Ovary (tissue), 9 donors: ENCODE data around the gene DYNC1H1. TPM values are rescaled to one million over a fixed set of nuclear protein-coding genes. Genes with fewer than 3 reads are reported as not detected.

Source experiments
- DNase-seq, 5 donors: peaks; one replicate each; pipeline ENCODE4 v3.0.0-alpha.2; 2019 to 2020
- H3K27ac ChIP-seq, 2 donors: fragments of 200-600 bp; one replicate each; pipeline versions ENCODE4 v1.5.1 to v1.8.0; 2019 to 2022
- H3K27me3 ChIP-seq: fragments of 200-600 bp; one replicate; pipeline ENCODE4 v1.8.0; 2022
- H3K36me3 ChIP-seq: fragments of 200-600 bp; sonication (generic); one replicate; pipeline ENCODE4 v1.5.1; 2019
- H3K4me1 ChIP-seq: one replicate; pipeline ENCODE4 v1.8.1; 2013; ENCODE audit warnings: mild to moderate bottlenecking, moderate library complexity; ENCODE audit not compliant: insufficient read depth
- H3K4me3 ChIP-seq: fragments of 200-600 bp; sonication (generic); one replicate; pipeline ENCODE4 v1.5.1; 2017
- H3K9me3 ChIP-seq, 2 donors: fragments of 200-600 bp in 1 of 2; sonication (generic) in 1 of 2; one replicate each; pipeline versions ENCODE4 v1.5.1 to v1.8.1; 2013 to 2019; ENCODE audit warnings: mild to moderate bottlenecking in 1 of 2, moderate library complexity in 1 of 2
- EP300 ChIP-seq: sonication (generic); formaldehyde crosslinking; IDR thresholded peaks from one replicate; pipeline ENCODE4 v1.6.1; 2017; ENCODE audit warnings: antibody characterized with exemption
- POLR2A ChIP-seq: fragments of 450-650 bp; IDR thresholded peaks from one replicate; pipeline ENCODE4 v1.6.1; 2017; ENCODE audit warnings: antibody characterized with exemption, mild to moderate bottlenecking, moderate library complexity
- WGBS, 3 donors: extraction: QIAGEN DNeasy Blood & Tissue Kit in 1 of 3; methylation state at CpG; one replicate each; pipeline versions ENCODE4 v1.1.5 to v1.1.7; 2013 to 2017; 5-methylcytosine and 5-hydroxymethylcytosine counted together
- intact Hi-C, 4 donors: fragments of 100-400 bp; cut with DNase I; formaldehyde crosslinking; loops; one replicate each; pipeline versions ENCODE4 v1.11.0 to v1.15.1; 2022 to 2023
- polyA plus RNA-seq, 2 donors: library from polyadenylated mRNA; stranded (reverse); fragments of 200-250 nt in 1 of 2; fragments of 350-450 nt in 1 of 2; fragmentation: Illumina TruSeq in 1 of 2; extraction: RNeasy Lipid Tissue Mini Kit (QIAGEN cat#74804) in 1 of 2; gene quantifications; one replicate each; pipeline ENCODE4 v1.2.3, GENCODE V29; 2013 to 2014
- total RNA-seq, 7 donors: library from RNA; depleted of rRNA in 2 of 7; stranded (reverse); fragments of >200 nt in 2 of 7; fragmentation: NEBNext Ultra II Directional in 3 of 7; extraction: Animal tissue kit (Norgen Biotek cat#: 25700) in 3 of 7; gene quantifications; one replicate each; pipeline versions ENCODE4 v1.1.0 to v1.2.4, GENCODE V29; 2016 to 2023
- TF ChIP-seq, protein P1 (sequence below), 3 donors: fragments of 450-650 bp in 2 of 3; fragments of 200-600 bp in 1 of 3; IDR thresholded peaks; one replicate each; pipeline versions ENCODE4 v1.5.1 to v1.8.0; 2016 to 2022; ENCODE audit warnings: antibody characterized with exemption in 3 of 3, mild to moderate bottlenecking in 1 of 3
- donor health status: DM: no; HTN: no; CAD: no; lungs with moderate emphysema.
- donor health status: DM: no; HTN: no; CAD: no.
- donor health status: Bipolar disorder and iron deficiency.
- donor health status: DM: yes; HTN: yes; CAD: no.
- donor health status: DM: no; HTN: no; CAD: no.
- donor health status: DM: yes; HTN: yes; CAD: no.

DYNC1H1 gene
- total and polyA plus RNA-seq, 9 donors = 130 to 373 (median 246) TPM

DNA sequence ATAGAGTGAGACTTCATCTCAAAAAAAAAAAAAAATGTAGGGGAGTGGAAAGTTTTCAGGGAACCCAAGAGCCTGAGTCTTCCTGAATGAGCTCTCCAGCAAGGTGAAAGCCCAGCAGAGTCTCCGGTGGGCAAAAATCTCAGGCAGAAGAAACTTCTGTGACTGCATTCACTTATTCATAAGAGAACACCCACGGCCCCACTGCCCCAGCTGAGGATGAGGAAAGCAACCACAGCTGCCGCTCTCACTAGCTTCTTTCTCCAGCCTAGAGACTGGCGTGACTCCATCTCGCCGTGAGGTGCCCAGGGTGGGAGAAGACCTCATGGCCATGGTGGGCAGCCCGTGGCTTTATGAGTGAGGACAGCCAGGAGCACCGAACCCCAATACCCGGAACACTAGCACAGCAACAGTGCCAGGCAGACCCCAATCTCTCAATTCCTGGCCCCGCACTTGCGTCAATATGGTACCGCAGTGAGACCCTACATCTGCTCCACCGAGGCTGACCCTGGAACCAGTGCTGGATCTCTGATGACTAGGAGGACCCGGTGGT, 29.7 kb upstream of the DYNC1H1 start:
- peaks cover 1% of the 10 kb centered on the region for H3K4me1 ChIP-seq
- WGBS, 3 donors = 87 to 92% (median 88%) methylated on average over 14 of the region's 14 CpGs
- H3K36me3 ChIP-seq = no peaks in the 10 kb centered on the region
- H3K27me3 ChIP-seq = no peaks in the 10 kb centered on the region
- H3K4me3 ChIP-seq = no peak overlapping the region
- no peak for TF ChIP-seq POLR2A
- no peak for TF ChIP-seq EP300
- TF ChIP-seq, protein P1, sequence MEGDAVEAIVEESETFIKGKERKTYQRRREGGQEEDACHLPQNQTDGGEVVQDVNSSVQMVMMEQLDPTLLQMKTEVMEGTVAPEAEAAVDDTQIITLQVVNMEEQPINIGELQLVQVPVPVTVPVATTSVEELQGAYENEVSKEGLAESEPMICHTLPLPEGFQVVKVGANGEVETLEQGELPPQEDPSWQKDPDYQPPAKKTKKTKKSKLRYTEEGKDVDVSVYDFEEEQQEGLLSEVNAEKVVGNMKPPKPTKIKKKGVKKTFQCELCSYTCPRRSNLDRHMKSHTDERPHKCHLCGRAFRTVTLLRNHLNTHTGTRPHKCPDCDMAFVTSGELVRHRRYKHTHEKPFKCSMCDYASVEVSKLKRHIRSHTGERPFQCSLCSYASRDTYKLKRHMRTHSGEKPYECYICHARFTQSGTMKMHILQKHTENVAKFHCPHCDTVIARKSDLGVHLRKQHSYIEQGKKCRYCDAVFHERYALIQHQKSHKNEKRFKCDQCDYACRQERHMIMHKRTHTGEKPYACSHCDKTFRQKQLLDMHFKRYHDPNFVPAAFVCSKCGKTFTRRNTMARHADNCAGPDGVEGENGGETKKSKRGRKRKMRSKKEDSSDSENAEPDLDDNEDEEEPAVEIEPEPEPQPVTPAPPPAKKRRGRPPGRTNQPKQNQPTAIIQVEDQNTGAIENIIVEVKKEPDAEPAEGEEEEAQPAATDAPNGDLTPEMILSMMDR (IDR thresholded peaks at IDR 0.05) = no peak
- no peak overlapping the region for H3K27ac ChIP-seq
- intact Hi-C loops = no loop called here
- no peaks in the 10 kb centered on the region for H3K9me3 ChIP-seq
- DNase-seq = peak in 1 of 5 donors; percentile 28

DNA sequence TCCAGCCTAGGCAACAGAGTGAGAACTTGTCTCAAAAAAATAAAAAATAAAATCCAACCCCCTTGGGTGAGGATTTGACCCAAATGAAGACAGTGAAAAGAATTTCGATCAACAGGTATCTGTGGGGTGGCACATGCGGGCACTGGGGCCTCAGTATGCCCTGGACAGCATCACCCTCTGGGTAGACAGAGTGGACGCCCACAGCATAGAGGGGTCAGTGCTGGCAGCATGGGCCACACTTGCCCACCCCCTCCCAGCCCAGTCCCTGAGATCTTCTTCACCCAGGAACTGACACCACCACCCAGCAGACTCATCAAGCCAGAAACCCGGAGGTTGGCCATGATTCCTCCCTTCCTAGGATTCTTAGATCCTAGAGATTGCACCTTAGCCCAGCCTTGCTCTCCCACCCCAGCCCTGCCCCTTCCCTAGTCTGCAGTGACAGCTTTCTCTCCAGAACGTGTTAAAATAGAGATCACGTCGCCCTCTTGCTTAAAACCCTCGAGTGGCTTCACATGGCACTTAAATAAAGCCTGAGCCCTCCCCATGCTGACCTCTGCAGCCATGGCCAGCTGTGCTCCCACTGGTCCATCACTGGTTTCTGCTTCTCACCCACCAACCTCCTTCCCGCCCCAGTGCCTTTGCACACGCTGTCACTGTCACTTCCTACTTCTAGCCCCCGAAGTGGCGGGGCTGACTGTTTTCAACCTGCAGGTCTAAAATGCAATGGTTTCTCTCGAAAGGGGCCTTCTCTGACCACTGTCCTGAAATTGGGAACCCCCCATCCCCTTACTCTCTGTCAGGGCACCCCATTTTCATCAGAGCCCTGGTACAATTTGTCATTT, 26.2 kb upstream of the DYNC1H1 start:
- H3K4me1 ChIP-seq = no peaks in the 10 kb centered on the region
- intact Hi-C loops = no loop called here
- H3K9me3 ChIP-seq = no peaks in the 10 kb centered on the region
- no peak overlapping the region for H3K27ac ChIP-seq
- DNase-seq = no peak
- TF ChIP-seq, protein P1 (IDR thresholded peaks at IDR 0.05) = no peak
- TF ChIP-seq POLR2A (no peak), EP300 (no peak)
- no peak overlapping the region for H3K4me3 ChIP-seq
- H3K36me3 ChIP-seq = no peaks in the 10 kb centered on the region
- WGBS, 3 donors = 52 to 66% (median 59%) methylated on average over 13 of the region's 13 CpGs
- H3K27me3 ChIP-seq = no peaks in the 10 kb centered on the region

DNA sequence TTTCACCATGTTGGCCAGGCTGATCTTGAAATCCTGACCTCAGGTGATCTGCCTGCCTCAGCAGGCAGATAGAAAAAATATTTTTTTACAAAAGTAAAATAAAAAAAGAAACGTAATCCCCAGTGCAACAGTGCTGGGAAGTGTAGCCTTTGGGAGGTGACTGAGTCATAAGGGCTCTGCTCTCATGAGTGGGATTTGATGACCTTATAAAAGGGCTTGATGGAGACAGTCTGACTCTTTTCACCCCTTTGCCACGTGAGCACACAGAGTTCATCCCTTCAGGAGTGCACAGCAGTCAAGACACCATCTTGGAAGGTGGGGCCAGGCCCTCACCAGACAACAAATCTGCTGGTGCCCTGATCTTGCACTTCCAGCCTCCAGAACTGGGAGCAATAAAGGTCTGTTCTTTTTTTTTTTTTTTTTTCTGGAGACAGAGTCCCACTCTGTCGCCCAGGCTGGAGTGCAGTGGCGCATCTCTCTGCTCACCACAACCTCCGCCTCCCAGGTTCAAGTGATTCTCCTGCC, 24.7 kb upstream of the DYNC1H1 start:
- TF ChIP-seq POLR2A (no peak), EP300 (no peak)
- TF ChIP-seq, protein P1 (IDR thresholded peaks at IDR 0.05) = no peak
- Histone ChIP-seq H3K9me3 (no peaks in the 10 kb centered on the region), H3K4me3 (no peak overlapping the region), H3K27ac (no peak overlapping the region), H3K4me1 (no peaks in the 10 kb centered on the region), H3K27me3 (no peaks in the 10 kb centered on the region), H3K36me3 (no peaks in the 10 kb centered on the region)
- no peak for DNase-seq
- intact Hi-C loops = no loop called here
- 63 to 77% (median 64%) methylated on average over 5 of the region's 5 CpGs for WGBS, 3 donors

DNA sequence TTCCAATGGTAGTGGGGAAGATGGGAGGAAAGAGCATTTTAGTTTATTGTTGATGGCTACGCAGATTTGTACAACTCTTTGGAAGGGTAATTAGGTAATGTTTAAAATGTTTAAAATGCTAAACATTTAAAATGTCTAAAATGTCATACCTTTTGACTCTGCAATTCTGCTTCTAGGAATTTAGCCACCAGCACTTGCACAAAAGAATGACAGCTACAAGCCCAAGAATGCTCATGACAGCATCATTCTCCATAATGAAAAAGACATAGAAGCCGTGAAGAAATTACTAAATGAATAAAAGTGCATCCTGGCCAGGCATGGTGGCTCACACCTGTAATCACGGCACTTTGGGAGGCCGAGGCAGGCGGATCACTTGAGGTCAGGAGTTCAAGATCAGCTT, 19.9 kb upstream of the DYNC1H1 start:
- intact Hi-C loops = no loop called here

More for the DNA sequence above, 19.9 kb upstream of the DYNC1H1 start:
- no peaks in the 10 kb centered on the region for H3K27me3 ChIP-seq
- no peaks in the 10 kb centered on the region for H3K36me3 ChIP-seq
- H3K9me3 ChIP-seq = no peaks in the 10 kb centered on the region
- H3K4me1 ChIP-seq = peaks cover 4% of the 10 kb centered on the region
- no peak overlapping the region for H3K27ac ChIP-seq
- no peak overlapping the region for H3K4me3 ChIP-seq
- WGBS, 3 donors = 55 to 61% (median 60%) methylated on average over 5 of the region's 5 CpGs
- DNase-seq = no peak
- TF ChIP-seq EP300 (no peak), POLR2A (no peak)
- TF ChIP-seq, protein P1 (IDR thresholded peaks at IDR 0.05) = no peak
